A549 (cell line): ENCODE measurements around the gene FBLN5.

Source experiments
- CTCF ChIP-seq: fragments of >200 bp; sonication (Bioruptor Twin); formaldehyde crosslinking; IDR thresholded peaks from 3 replicates; pipeline ENCODE4 v1.5.1; 2016
- HMGXB4 ChIP-seq: fragments of 250-450 bp; sonication (Bioruptor Pico); IDR thresholded peaks from 2 replicates; pipeline ENCODE4 v1.5.0; 2021; ENCODE audit warnings: mild to moderate bottlenecking, moderate library complexity, borderline replicate concordance
- MAZ ChIP-seq: fragments of 150-350 bp; IDR thresholded peaks from 2 replicates; pipeline ENCODE4 v1.6.1; 2014; ENCODE audit warnings: antibody characterized with exemption, low read depth, low read length, borderline replicate concordance
- POLR2A ChIP-seq: IDR thresholded peaks from 2 replicates; pipeline ENCODE4 v1.6.1; 2012; ENCODE audit warnings: mild to moderate bottlenecking, low read length
- REST ChIP-seq: fragments of 200-600 bp; sonication (generic); IDR thresholded peaks from 2 replicates; pipeline ENCODE4 v1.6.1; 2016; ENCODE audit warnings: antibody characterized with exemption, mild to moderate bottlenecking, moderate library complexity
- TF ChIP-seq, protein P1 (sequence below): IDR thresholded peaks from 2 replicates; pipeline ENCODE4 v1.6.1; 2012

DNA sequence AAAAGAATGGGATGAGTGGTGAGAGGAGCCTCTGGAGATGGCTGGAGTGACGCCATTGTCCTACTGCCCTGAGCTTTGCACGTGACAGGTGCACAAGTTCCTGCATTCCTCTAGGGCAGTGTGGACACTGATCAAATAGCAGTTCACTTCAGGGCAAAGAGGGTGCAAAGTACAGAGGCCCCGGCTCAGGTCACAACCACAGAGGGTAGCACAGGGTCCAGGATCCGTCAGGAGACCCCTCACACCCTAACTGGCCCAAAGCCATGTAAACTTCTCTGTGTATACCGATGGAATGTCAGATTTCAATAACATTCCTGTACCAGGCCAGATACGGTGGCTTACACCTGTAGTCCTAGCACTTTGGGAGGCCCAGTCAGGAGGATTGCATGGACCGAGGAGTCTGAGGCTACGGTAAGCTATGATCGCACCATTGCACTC is 10.4 kb upstream of the FBLN5 start:
- no peak for TF ChIP-seq HMGXB4 (CRISPR knock-in tag)
- TF ChIP-seq, protein P1, sequence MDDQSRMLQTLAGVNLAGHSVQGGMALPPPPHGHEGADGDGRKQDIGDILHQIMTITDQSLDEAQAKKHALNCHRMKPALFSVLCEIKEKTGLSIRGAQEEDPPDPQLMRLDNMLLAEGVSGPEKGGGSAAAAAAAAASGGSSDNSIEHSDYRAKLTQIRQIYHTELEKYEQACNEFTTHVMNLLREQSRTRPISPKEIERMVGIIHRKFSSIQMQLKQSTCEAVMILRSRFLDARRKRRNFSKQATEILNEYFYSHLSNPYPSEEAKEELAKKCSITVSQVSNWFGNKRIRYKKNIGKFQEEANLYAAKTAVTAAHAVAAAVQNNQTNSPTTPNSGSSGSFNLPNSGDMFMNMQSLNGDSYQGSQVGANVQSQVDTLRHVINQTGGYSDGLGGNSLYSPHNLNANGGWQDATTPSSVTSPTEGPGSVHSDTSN, result no peak
- no peak for TF ChIP-seq MAZ
- TF ChIP-seq CTCF, result no peak
- TF ChIP-seq REST, result no peak
- TF ChIP-seq POLR2A, result no peak
